PC-3 (cell line): ENCODE results near the gene TCEA3. TPM values are rescaled to one million over a fixed set of nuclear protein-coding genes. Genes with fewer than 3 reads are reported as not detected.
A peak's percentile ranks its signal among the peaks of the same experiment; 100 is the strongest.

ENCODE experiments used
- ATAC-seq: fragments of 200-7000 bp; cut with Tn5 transposase; 2 replicates; pipeline ENCODE4 v1.9.1; 2020; ENCODE audit warnings: mild to moderate bottlenecking, moderate library complexity
- BruUV-seq: library from RNA; stranded (reverse); fragments of 400-500 nt; replicated peaks from 2 replicates; lab custom pipeline; 2021; lab: Mats Ljungman, UMichigan
- CTCF ChIA-PET: fragments of 300-600 bp; sonication (Branson Sonifier 250); formaldehyde crosslinking; loops from one replicate; lab custom pipeline; 2022; ENCODE audit warnings: antibody characterized with exemption; lab: Charles Lee
- POLR2A ChIA-PET: fragments of 300-600 bp; sonication (Branson Sonifier 250); formaldehyde crosslinking; loops from one replicate; lab custom pipeline; 2022; ENCODE audit warnings: antibody characterized with exemption; ENCODE audit not compliant: unreplicated experiment; lab: Charles Lee
- DNase-seq: peaks from one replicate; pipeline ENCODE4 v3.0.0-alpha.2; 2015
- H2AFZ ChIP-seq: fragments of 300-600 bp; sonication (generic); 2 replicates; pipeline ENCODE4 v1.6.0; 2016; ENCODE audit warnings: antibody characterized with exemption, low read length
- H3F3A ChIP-seq: fragments of 300-600 bp; sonication (generic); one replicate; pipeline ENCODE4 v1.6.0; 2017; ENCODE audit warnings: antibody characterized with exemption, low read length, control low read depth, mild to moderate bottlenecking; ENCODE audit not compliant: unreplicated experiment
- H3K27ac ChIP-seq: fragments of 300-600 bp; sonication (generic); 2 replicates; pipeline ENCODE4 v1.5.1; 2016; ENCODE audit warnings: mild to moderate bottlenecking, low read length
- H3K27me3 ChIP-seq: fragments of 300-600 bp; sonication (generic); 2 replicates; pipeline ENCODE4 v1.6.1; 2016; ENCODE audit warnings: low read length, mixed read lengths
- H3K36me3 ChIP-seq: fragments of 300-600 bp; sonication (generic); 2 replicates; pipeline ENCODE4 v1.6.1; 2016; ENCODE audit warnings: low read depth, mixed run types, low read length, mixed read lengths
- H3K4me1 ChIP-seq: fragments of 300-600 bp; sonication (generic); 2 replicates; pipeline ENCODE4 v1.5.1; 2016; ENCODE audit warnings: low read length; ENCODE audit not compliant: insufficient read depth
- H3K4me2 ChIP-seq: fragments of 300-600 bp; sonication (generic); 2 replicates; pipeline ENCODE4 v1.6.0; 2016; ENCODE audit warnings: low read length
- H3K4me3 ChIP-seq: fragments of 300-600 bp; sonication (generic); 2 replicates; pipeline ENCODE4 v1.5.1; 2016; ENCODE audit warnings: mild to moderate bottlenecking, low read length, mixed read lengths
- H3K79me2 ChIP-seq: fragments of 300-600 bp; sonication (generic); 2 replicates; pipeline ENCODE4 v1.6.1; 2017; ENCODE audit warnings: low read length, mixed read lengths
- H3K9ac ChIP-seq: fragments of 300-600 bp; sonication (generic); 2 replicates; pipeline ENCODE4 v1.6.0; 2016; ENCODE audit warnings: mild to moderate bottlenecking, low read length
- H3K9me2 ChIP-seq: fragments of 300-600 bp; sonication (generic); replicated peaks from 2 replicates; pipeline ENCODE4 v1.6.1; 2016; ENCODE audit warnings: mixed run types, low read length, mixed read lengths
- H3K9me3 ChIP-seq: fragments of 300-600 bp; sonication (generic); 2 replicates; pipeline ENCODE4 v1.6.1; 2016; ENCODE audit warnings: low read length, mixed read lengths
- H4K20me1 ChIP-seq: fragments of 300-600 bp; sonication (generic); 2 replicates; pipeline ENCODE4 v1.6.1; 2016; ENCODE audit warnings: low read length, mixed read lengths
- EZH2 ChIP-seq: fragments of 300-600 bp; sonication (generic); IDR thresholded peaks from one replicate; pipeline ENCODE4 v1.6.1; 2017; ENCODE audit warnings: antibody characterized with exemption, mild to moderate bottlenecking, low read length; ENCODE audit not compliant: unreplicated experiment
- EZH2phosphoT487 ChIP-seq: fragments of 300-600 bp; sonication (generic); IDR thresholded peaks from 2 replicates; pipeline ENCODE4 v1.6.1; 2018; ENCODE audit warnings: mild to moderate bottlenecking, antibody characterized with exemption, low read length, borderline replicate concordance
- intact Hi-C: fragments of 100-400 bp; cut with micrococcal nuclease; formaldehyde crosslinking; loops from 2 replicates; pipeline ENCODE4 v1.9.0; 2023
- total RNA-seq: library from RNA; depleted of rRNA; stranded (reverse); fragments of >200 nt; gene quantifications from 2 replicates; pipeline ENCODE4 v1.2.3, GENCODE V29; 2014
- TF ChIP-seq, protein P1 (sequence below): fragments of 300-600 bp; sonication (generic); conservative IDR thresholded peaks from 2 replicates; pipeline ENCODE4 v1.5.1; 2017; ENCODE audit warnings: antibody characterized with exemption, low read depth, mild to moderate bottlenecking, low read length

TCEA3 gene
- total RNA-seq, 1 experiment from 2014 or later = 23.6 TPM

DNA sequence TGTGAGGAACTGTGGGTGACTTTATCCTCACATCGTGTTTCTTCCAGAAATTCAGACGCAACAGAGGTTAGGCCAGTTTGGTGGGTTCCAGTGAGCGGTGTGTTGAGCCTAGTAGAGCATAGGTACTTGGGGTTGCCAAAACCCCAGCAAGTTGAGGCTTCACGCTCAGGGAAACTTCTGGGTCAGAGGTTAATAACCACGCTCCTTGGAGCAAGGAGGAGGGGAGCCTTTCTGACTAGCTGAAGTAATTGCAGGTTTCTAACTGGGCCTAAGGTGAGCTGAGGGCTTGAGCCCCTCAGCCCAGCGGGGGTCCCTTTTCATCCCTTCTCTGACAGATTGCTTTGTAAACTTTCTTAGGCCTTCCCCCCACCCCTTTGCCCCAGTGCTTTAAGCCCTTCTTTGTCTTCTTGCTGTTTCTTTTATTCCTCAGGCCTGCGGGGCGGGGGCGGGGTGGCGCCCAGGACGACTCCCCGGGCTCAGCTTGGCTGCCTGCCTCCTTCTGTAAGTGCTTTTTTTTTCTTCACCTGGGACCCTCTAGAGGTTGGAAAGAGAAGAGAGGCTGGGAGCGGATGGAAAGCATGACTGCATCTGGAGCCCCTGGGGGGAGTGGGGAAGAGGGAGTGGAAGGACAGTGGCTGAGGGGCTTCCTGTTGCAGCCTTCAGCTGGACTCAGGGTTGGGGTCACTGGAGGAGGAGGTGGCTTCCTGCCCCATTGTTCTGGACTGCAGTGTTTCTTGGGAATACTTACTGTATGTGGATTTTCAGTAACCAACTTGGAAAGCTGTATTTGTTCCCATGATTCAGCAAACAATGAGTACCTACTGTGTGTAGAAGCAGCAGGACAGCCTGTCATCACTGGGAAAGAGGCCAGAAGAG, 53.6 kb downstream of the TCEA3 start:
- H3K4me3 ChIP-seq = peak overlapping the region; percentile 93; the same call in 1 of the 2 replicates
- H3K4me1 ChIP-seq = peaks cover 25% of the 10 kb centered on the region
- no peaks in the 10 kb centered on the region for H3K27me3 ChIP-seq
- H3K9me2 ChIP-seq = no peaks in the 10 kb centered on the region
- H3K4me2 ChIP-seq = peak overlapping the region; percentile 100
- POLR2A ChIA-PET = no interaction called here
- H3K79me2 ChIP-seq = peaks cover 48% of the 10 kb centered on the region
- TF ChIP-seq EZH2 = no peak
- no peak for TF ChIP-seq EZH2phosphoT487
- TF ChIP-seq, protein P1, sequence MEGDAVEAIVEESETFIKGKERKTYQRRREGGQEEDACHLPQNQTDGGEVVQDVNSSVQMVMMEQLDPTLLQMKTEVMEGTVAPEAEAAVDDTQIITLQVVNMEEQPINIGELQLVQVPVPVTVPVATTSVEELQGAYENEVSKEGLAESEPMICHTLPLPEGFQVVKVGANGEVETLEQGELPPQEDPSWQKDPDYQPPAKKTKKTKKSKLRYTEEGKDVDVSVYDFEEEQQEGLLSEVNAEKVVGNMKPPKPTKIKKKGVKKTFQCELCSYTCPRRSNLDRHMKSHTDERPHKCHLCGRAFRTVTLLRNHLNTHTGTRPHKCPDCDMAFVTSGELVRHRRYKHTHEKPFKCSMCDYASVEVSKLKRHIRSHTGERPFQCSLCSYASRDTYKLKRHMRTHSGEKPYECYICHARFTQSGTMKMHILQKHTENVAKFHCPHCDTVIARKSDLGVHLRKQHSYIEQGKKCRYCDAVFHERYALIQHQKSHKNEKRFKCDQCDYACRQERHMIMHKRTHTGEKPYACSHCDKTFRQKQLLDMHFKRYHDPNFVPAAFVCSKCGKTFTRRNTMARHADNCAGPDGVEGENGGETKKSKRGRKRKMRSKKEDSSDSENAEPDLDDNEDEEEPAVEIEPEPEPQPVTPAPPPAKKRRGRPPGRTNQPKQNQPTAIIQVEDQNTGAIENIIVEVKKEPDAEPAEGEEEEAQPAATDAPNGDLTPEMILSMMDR = no peak
- CTCF ChIA-PET = no interaction called here
- BruUV-seq = no TSS peak
- no peaks in the 10 kb centered on the region for H4K20me1 ChIP-seq
- H3K9ac ChIP-seq = peak overlapping the region; percentile 37
- intact Hi-C loops = no loop called here
- H3K36me3 ChIP-seq = peaks cover 5% of the 10 kb centered on the region
- DNase-seq (peak; percentile 68), ATAC-seq (no peak)
- H2AFZ ChIP-seq = no peak overlapping the region
- H3K9me3 ChIP-seq = no peaks in the 10 kb centered on the region
- no peaks in the 10 kb centered on the region for H3F3A ChIP-seq
- peak overlapping the region; percentile 16 for H3K27ac ChIP-seq

DNA sequence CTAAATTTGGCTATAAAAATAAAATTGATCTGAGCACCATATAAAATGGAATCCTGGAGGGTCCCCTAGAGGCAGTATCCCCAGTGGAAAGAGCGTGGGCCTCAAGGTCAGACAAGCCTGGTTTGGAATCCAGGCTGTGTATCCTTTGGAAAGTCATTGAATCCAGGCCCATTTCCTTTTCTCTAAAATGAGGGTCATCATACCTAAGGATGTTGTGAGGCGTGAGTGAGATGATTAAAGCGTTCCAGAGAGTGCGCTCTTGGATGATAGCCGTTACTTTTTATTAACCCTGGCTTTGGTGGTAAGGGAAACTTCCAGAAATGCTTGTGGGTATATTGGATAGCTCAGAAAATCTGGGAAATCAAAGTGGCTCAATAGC, 54.2 kb downstream of the TCEA3 start:
- Histone ChIP-seq H3K9ac (peak overlapping the region; percentile 94), H3K4me1 (peaks cover 26% of the 10 kb centered on the region), H2AFZ (no peak overlapping the region), H3K27ac (peak overlapping the region; percentile 16), H3K9me2 (no peaks in the 10 kb centered on the region), H4K20me1 (no peaks in the 10 kb centered on the region), H3K9me3 (no peaks in the 10 kb centered on the region), H3K4me2 (peak overlapping the region; percentile 100), H3K36me3 (peaks cover 8% of the 10 kb centered on the region), H3K79me2 (peaks cover 50% of the 10 kb centered on the region), H3K4me3 (peak overlapping the region; percentile 93), H3F3A (no peaks in the 10 kb centered on the region), H3K27me3 (no peaks in the 10 kb centered on the region)
- BruUV-seq = no TSS peak
- DNase-seq = no peak
- CTCF ChIA-PET = interaction anchor here (0.7 kb wide), 1 partner anchor 26 kb away, joined by 9 read pairs; the partner anchor contains the start of gene HNRNPR
- intact Hi-C loops = no loop called here
- ATAC-seq = no peak
- POLR2A ChIA-PET = no interaction called here
- TF ChIP-seq, protein P1 = no peak
